DOHH2 (cell line): Measurements from ENCODE around the gene KCNQ1.

Experiments
- H3F3A ChIP-seq: fragments of 200-600 bp; sonication (generic), shearing (Covaris generic); 2 replicates; pipeline ENCODE4 v1.6.0; 2016; ENCODE audit warnings: antibody characterized with exemption, mild to moderate bottlenecking; ENCODE audit not compliant: control insufficient read depth, insufficient read depth
- H3K27ac ChIP-seq: fragments of 200-600 bp; sonication (generic); 2 replicates; pipeline ENCODE4 v1.5.1; 2014; ENCODE audit warnings: low read depth, mild to moderate bottlenecking, low read length, moderate library complexity
- H3K27me3 ChIP-seq: fragments of 200-600 bp; sonication (generic); 2 replicates; pipeline ENCODE4 v1.6.1; 2014; ENCODE audit warnings: mild to moderate bottlenecking, low read length, mixed read lengths; ENCODE audit not compliant: control insufficient read depth
- H3K36me3 ChIP-seq: fragments of 200-600 bp; sonication (generic); 2 replicates; pipeline ENCODE4 v1.6.1; 2014; ENCODE audit warnings: mild to moderate bottlenecking, low read length, moderate library complexity, mixed read lengths; ENCODE audit not compliant: control insufficient read depth
- H3K4me1 ChIP-seq: fragments of 200-600 bp; sonication (generic); 2 replicates; pipeline ENCODE4 v1.6.1; 2014; ENCODE audit warnings: mild to moderate bottlenecking, low read length, mixed read lengths; ENCODE audit not compliant: control insufficient read depth
- H3K4me2 ChIP-seq: fragments of 200-600 bp; sonication (generic); 2 replicates; pipeline ENCODE4 v1.6.0; 2014; ENCODE audit warnings: mild to moderate bottlenecking, low read length, moderate library complexity
- H3K4me3 ChIP-seq: fragments of 200-600 bp; sonication (generic); 2 replicates; pipeline ENCODE4 v1.5.1; 2014; ENCODE audit warnings: mild to moderate bottlenecking, low read length, mixed read lengths
- H3K79me2 ChIP-seq: fragments of 200-600 bp; sonication (generic); 2 replicates; pipeline ENCODE4 v1.6.1; 2014; ENCODE audit warnings: mild to moderate bottlenecking, low read length, mixed read lengths; ENCODE audit not compliant: control insufficient read depth
- H3K9me2 ChIP-seq: fragments of 200-600 bp; sonication (generic); replicated peaks from 2 replicates; pipeline ENCODE4 v1.6.1; 2014; ENCODE audit warnings: mild to moderate bottlenecking, low read length, mixed read lengths; ENCODE audit not compliant: control insufficient read depth
- H3K9me3 ChIP-seq: fragments of 200-600 bp; sonication (generic); 2 replicates; pipeline ENCODE4 v1.6.1; 2014; ENCODE audit warnings: antibody characterized with exemption, low read length, mixed read lengths; ENCODE audit not compliant: control insufficient read depth, insufficient read depth
- H4K20me1 ChIP-seq: fragments of 200-600 bp; sonication (generic); 2 replicates; pipeline ENCODE4 v1.6.0; 2014; ENCODE audit warnings: low read depth, mild to moderate bottlenecking, antibody characterized with exemption, low read length, moderate library complexity; ENCODE audit not compliant: control insufficient read depth, insufficient read depth
- CTCF ChIP-seq: fragments of 200-600 bp; sonication (generic); IDR thresholded peaks from one replicate; pipeline ENCODE4 v1.5.1; 2014; ENCODE audit warnings: antibody characterized with exemption, mild to moderate bottlenecking, low read depth, low read length; ENCODE audit not compliant: poor library complexity, severe bottlenecking
- EZH2phosphoT487 ChIP-seq: fragments of 200-600 bp; sonication (generic); IDR thresholded peaks from 2 replicates; pipeline ENCODE4 v1.6.1; 2017; ENCODE audit warnings: borderline replicate concordance, mild to moderate bottlenecking, antibody characterized with exemption, low read length, moderate library complexity, mixed read lengths

Gene KCNQ1

GRCh38 chr11:2649400-2649799, 204.6 kb downstream of the KCNQ1 start:
- Histone ChIP-seq H3K9me2 (no peaks in the 10 kb centered on the region), H3K4me1 (no peaks in the 10 kb centered on the region), H3K4me2 (no peak overlapping the region), H3K27ac (no peak overlapping the region), H4K20me1 (no peaks in the 10 kb centered on the region), H3K79me2 (no peaks in the 10 kb centered on the region), H3K4me3 (no peak overlapping the region), H3F3A (no peaks in the 10 kb centered on the region), H3K9me3 (peaks cover 12% of the 10 kb centered on the region; the same call in 1 of the 2 replicates), H3K27me3 (no peaks in the 10 kb centered on the region), H3K36me3 (no peaks in the 10 kb centered on the region)
- no peak for TF ChIP-seq EZH2phosphoT487
- no peak for TF ChIP-seq CTCF

GRCh38 chr11:2649848-2650247, 205.0 kb downstream of the KCNQ1 start:
- Histone ChIP-seq H3K9me3 (peaks cover 12% of the 10 kb centered on the region; the same call in 1 of the 2 replicates), H3K4me1 (no peaks in the 10 kb centered on the region), H3K27ac (no peak overlapping the region), H3K36me3 (no peaks in the 10 kb centered on the region), H3K27me3 (no peaks in the 10 kb centered on the region), H3F3A (no peaks in the 10 kb centered on the region), H4K20me1 (no peaks in the 10 kb centered on the region), H3K4me2 (no peak overlapping the region), H3K9me2 (no peaks in the 10 kb centered on the region), H3K79me2 (no peaks in the 10 kb centered on the region), H3K4me3 (no peak overlapping the region)
- TF ChIP-seq CTCF (no peak), EZH2phosphoT487 (no peak)

- Histone ChIP-seq H3K9me3 (peaks cover 12% of the 10 kb centered on the region; the same call in 1 of the 2 replicates), H3K27me3 (no peaks in the 10 kb centered on the region), H3K36me3 (no peaks in the 10 kb centered on the region), H3K4me2 (no peak overlapping the region), H3K79me2 (no peaks in the 10 kb centered on the region), H3K4me3 (no peak overlapping the region), H3F3A (no peaks in the 10 kb centered on the region), H3K9me2 (no peaks in the 10 kb centered on the region), H4K20me1 (no peaks in the 10 kb centered on the region), H3K4me1 (no peaks in the 10 kb centered on the region), H3K27ac (no peak overlapping the region)
- TF ChIP-seq CTCF (no peak), EZH2phosphoT487 (no peak)
These were observed 205.6 kb downstream of the KCNQ1 start for GRCh38 chr11:2650343-2650867.
